Pons (tissue), 1 donor: ENCODE results near the gene CUL2.
A peak's percentile ranks its signal among the peaks of the same experiment; 100 is the strongest.
"Not testable (repeated sequence)": the region's sequence is repeated elsewhere in the genome, so short reads cannot be mapped to it uniquely, and the experiment has no call there.

Experiments used
- DNase-seq: peaks from one replicate; pipeline ENCODE4 v3.0.0-alpha.2; 2016; ENCODE audit warnings: low spot score

The CUL2 gene

GRCh38 chr10:35079763-35080162 lies 10.4 kb downstream of the CUL2 start:
- DNase-seq, result peak; percentile 57

DNA sequence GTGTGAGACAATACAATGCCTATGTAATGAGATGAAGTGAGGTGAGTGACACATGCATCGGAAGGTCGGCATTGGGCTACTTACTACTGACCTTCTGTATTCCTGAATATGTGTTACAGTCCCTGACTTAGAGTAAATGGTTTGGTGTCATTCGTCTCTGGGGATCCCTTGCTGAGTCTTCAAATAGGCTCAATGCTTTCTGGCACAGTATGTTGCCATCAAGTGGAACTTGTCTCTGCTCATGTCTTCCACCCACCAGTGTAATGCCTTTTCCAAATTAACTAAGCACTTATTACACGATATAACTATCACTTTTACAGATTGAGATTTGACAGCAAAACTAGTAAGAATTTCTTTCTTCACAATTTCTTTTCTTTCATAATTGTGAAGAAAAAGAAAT lies 10.9 kb downstream of the CUL2 start:
- DNase-seq, result no peak

- no peak for DNase-seq
Measured at GRCh38 chr10:35075228-35075627, 14.9 kb downstream of the CUL2 start.

DNA sequence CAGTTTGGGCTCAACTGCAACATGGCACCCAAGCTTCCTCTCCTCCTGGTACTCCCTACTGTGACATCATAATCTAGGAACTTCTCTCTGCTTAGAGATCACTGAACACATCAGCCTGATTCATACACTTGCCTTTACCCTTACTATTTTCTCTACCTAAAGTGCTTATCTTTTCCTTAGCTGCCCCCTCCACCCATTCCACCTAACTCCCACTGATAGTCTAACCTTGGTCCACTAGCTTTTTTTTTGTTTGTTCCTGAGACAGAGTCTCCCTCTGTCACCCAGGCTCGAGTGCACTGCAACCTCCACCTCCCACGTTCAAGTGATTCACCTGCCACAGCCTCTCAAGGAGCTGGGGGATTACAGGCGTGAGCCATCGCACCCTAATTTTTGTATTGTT lies 15.9 kb downstream of the CUL2 start:
- no peak for DNase-seq

GRCh38 chr10:35070521-35070920 lies 19.6 kb downstream of the CUL2 start:
- DNase-seq, result no peak

GRCh38 chr10:35063837-35064454 lies 26.2 kb downstream of the CUL2 start:
- DNase-seq, result no peak

DNA sequence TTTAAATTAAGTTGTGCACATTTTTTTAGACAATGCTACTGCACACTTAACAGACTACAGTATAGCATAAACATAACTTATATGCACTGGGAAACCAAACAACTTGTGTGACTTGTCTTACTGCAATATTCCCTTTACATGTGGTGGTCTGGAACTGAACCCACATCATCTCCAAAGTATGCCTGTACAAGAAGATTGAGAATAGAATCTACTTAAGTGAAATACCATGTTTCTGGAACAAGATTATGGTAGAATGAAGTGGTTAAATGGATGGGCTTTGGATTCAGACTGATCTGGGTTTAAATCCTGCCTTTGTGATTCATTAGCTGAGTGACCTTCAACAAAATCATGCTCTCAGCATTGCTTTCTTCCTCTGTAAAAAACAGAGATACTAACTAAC lies 30.7 kb downstream of the CUL2 start:
- no peak for DNase-seq

- DNase-seq, result no peak
Measured at GRCh38 chr10:35058686-35059085, 31.5 kb downstream of the CUL2 start.

GRCh38 chr10:35058134-35058533 lies 32.0 kb downstream of the CUL2 start:
- DNase-seq, result no peak

- no peak for DNase-seq
Measured at GRCh38 chr10:35056686-35057085, 33.5 kb downstream of the CUL2 start.

- DNase-seq, result no peak
Measured at GRCh38 chr10:35056133-35056532, 34.0 kb downstream of the CUL2 start.

- no peak for DNase-seq
Measured at GRCh38 chr10:35050568-35050967, 39.6 kb downstream of the CUL2 start.

- DNase-seq, result no peak
Measured at GRCh38 chr10:35046074-35046473, 44.1 kb downstream of the CUL2 start.

DNA sequence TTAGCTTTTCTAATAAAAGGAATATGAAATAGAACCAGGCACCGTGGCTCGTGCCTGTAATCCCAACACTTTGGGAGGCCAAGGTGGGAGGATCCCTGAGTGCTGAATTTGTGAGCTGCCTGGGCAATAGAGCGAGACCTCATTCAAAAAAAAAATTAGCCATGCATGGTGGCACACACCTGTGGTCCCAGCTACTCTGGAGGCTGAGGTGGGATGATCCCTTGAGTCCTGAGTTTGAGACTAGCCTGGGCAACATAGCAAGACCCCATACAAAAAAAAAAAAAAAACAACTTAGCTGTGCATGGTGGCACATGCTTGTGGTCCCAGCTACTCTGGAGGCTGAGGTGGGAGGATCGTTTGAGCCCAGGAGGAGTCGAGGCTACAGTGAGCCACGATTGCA lies 44.9 kb downstream of the CUL2 start:
- DNase-seq, result not testable (repeated sequence)

- DNase-seq, result no peak
Measured at GRCh38 chr10:35043796-35044344, 46.3 kb downstream of the CUL2 start.

DNA sequence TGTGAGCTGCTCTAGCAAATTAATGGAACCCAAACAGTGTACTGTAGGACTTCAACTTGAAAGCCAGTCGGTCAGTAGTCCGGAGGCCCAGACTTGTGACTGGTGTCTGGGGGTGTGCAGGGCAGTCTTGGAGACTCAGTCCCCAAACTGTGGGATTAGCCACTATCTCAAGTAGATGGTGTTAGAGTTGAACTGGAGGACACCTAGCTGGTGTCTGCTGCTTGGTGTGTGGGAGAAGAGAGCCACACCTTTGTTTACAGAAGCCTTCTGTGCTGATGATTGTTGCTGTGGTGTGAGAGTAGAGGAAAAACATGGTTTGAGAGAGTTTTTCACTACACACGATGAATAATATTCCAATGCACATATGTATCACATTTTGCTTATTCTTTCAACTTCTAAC lies 47.4 kb downstream of the CUL2 start:
- no peak for DNase-seq

DNA sequence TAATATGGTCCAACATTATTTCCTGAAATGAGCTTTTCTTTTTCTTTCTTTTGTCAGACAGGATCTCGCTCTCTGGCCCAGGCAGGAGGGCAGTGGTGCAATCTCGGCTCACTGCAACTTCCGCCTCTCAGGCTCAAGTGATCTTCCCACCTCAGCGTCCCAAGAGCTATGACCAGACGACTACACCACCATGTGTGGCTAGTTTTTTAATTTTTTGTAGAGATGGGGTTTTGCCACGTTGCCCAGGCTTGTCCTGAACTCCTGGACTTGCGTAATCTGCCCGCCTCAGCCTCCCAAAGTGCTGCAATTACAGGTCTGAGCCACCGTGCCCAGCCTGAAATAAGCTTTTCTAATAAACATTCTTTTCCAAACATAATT lies 48.6 kb downstream of the CUL2 start:
- DNase-seq, result no peak

GRCh38 chr10:35040760-35041501 lies 49.2 kb downstream of the CUL2 start:
- DNase-seq, result no peak

DNA sequence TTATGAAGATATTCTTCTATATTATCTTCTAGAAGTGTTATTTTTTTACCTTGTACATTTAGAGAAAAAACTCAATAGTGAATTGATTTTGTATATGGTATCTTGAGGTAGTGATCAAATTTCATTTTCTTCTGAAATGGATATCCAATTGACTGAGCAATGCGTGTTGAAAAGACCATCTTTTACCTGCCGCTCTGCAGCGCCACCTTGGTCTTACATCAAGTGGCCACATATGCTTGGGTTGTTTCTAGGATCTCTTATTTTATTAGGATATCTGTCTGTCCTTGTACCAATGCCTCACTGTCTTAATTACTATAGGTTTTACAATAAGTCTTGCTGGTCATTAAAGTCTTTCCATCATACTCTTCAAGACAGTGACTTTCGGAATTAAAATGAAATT lies 53.0 kb downstream of the CUL2 start:
- no peak for DNase-seq

DNA sequence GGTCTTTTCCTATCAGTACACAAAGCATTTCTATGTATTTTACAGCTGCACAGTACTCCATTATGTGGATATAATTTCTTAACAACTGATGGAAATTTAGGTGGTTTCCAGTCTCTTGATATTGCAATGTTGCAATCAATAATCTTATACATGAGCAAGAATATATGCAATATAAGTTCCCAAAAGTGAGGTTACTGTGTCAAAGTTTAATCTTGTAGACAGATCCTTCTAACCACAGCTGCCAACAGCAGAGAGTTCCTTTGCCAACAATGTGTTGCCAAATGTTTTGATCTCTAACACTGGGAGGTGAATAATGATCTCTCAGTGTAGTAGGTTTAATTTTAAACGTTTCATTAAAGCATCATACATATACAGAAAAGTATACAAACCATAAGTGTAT lies 54.5 kb downstream of the CUL2 start:
- DNase-seq, result no peak

DNA sequence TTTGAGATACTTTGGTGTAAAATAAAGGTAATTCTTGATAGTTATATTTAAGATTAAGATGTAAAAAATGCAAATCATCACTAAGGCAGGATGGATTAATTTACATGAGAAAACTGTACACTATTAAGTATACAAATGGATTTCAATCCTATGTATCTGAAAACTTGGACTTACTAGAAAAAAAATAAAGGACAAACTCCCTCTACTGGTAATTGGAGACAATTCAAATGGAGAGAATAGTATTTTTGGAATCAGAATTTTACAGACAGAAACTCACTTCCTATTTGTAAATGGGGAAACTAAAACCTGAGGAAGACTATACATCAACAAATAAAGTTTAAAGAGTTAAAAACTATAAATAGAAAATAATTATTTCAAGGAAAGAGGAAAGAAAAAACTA lies 62.6 kb downstream of the CUL2 start:
- DNase-seq, result peak; percentile 37

GRCh38 chr10:35025916-35026315 lies 64.2 kb downstream of the CUL2 start:
- no peak for DNase-seq

- DNase-seq, result no peak
Measured at GRCh38 chr10:35020481-35020880, 69.7 kb downstream of the CUL2 start.
